ENCODE data around the gene TP73. TPM values are rescaled to one million over a fixed set of nuclear protein-coding genes. Genes with fewer than 3 reads are reported as not detected.

TP73 gene
- total RNA-seq, 5 donors from 2014 or later (not counting 1 experiment from before 2014, with no cell fraction given) = 0.12 to 0.21 (median 0.18) TPM; not detected in 1

DNA sequence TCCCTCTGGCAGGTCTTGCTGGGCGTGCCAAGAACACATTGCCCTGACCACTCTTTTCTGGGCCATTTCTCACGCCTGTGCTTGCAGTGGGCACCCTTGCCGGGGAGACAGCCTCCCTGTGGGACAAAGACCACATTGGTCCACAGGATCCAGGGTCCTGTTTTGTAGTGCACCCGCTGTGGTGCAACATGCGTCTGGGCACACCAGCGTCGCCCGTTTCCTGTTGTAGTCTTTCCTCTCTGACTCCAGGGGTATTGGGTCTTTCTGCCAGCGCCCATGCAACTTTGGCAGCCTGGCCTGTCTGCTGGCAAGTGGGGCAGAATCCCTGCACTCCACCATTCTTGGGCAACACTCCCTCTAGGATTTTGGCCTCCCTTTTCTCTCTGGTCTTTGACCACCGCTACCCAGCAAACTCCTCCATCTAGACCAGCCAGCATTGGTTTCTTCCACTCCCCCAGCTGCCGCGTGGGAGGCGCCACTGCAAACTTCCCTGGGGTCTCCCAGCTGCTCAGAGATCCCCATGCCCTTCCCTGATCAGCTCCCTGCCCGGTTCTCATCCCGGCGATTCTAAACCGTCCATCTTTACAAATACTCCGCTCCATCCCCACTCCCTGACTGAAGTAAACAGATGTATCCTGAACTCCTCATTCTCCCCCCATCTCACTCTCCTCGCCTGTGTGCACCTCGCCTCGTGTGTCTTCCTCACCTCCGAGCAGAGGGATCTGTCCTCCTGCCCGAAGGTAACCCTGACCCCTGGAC, 28.7 kb upstream of the TP73 start:
- ChIA-PET CTCF (interaction anchor here in 1 of 2 donors (0.6 kb wide), 1 partner anchor 155 kb away, joined by 3 read pairs; no protein-coding TSS in a partner anchor), POLR2A (no interaction called here)
- Histone ChIP-seq H3K27me3 (replicated peaks in 1 of 2; ENCODE audit: control insufficient read depth in 2 of 2, extremely low read depth in 1 of 2, insufficient read depth in 2 of 2, low read length in 1 of 2) (peaks cover 0 to 2% of the 10 kb centered on the region in 2 experiments), H3K36me3 (ENCODE audit: control insufficient read depth in 2 of 2, extremely low read depth in 1 of 2, insufficient read depth in 1 of 2, low read length in 1 of 2) (peaks cover 8 to 15% of the 10 kb centered on the region in 2 donors), H3K4me3 (ENCODE audit: control insufficient read depth in 1 of 2, extremely low read depth in 1 of 2, low read length in 1 of 2) (peak overlapping the region; percentile 62 to 68), H3K27ac (ENCODE audit: low read length) (no peak overlapping the region), H3K9me3 (no peaks in the 10 kb centered on the region), H3K4me1 (ENCODE audit: control insufficient read depth in 1 of 2, extremely low read depth in 1 of 2, insufficient read depth in 2 of 2, low read length in 2 of 2) (peaks cover 12 to 43% of the 10 kb centered on the region in 2 experiments)
- ATAC-seq (replicated peaks in 1 of 4) = no peak
- no peaks in the 10 kb centered on the region for H3K9me3 Mint-ChIP-seq
- no peaks in the 10 kb centered on the region for H3K27me3 Mint-ChIP-seq
- peak overlapping the region; percentile 71 to 80 for H3K27ac Mint-ChIP-seq
- H3K4me3 Mint-ChIP-seq = peak overlapping the region; percentile 84 to 99 (median 98)
- H3K4me1 Mint-ChIP-seq = peaks cover 48 to 55% (median 53%) of the 10 kb centered on the region in 3 donors
- WGBS (ENCODE audit: insufficient coverage) = 32% methylated on average over 23 of the region's 23 CpGs
- peaks cover 9% of the 10 kb centered on the region for H3K36me3 Mint-ChIP-seq
- peak in 2 of 35 experiments; percentile 15 to 16 for DNase-seq

DNA sequence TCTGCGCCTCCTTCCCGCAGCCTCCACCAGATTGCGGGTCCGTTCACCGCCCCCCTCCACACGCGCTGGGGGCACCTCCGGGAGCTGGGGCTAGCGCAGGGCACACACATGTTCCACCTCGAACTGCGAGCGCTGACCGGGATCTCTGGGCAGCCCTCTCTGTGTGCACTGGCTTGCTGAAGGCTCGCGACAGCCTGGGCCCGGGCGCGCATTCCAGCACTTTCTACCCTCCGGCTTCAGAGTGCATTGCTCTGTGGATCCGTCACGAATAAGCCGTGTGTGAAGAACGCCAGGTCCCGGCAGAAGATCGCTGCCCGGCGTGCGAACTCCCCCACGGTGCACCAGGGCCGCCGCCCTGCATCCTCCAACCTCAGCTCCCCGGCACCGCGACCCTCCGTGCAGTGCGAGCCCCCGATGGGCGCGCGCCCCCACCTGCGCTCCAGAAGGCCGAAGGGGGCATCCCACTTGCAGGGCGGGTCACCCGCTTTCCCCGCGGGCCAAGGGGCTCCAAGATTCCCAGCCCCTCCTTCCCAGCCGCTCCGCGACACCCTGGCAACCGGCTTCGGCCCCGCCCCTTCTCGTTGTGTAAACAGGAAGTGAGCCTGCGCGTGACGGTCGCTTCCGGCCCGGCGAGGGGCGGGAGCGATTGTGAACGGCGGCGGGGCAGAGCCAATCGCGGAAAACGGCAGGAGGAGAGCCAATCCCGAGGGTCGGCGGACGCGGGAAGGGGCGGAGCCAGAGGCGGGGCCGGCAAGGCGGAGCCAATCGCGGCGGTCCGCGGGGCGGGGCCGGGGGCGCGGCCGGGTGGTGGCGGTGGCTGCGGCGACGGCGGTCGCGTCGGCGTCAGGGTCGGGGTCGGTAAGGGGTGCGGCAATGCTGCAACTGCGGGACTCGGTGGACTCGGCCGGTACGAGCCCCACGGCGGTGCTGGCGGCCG, 27.8 kb upstream of the TP73 start, which contains the start of gene TPRG1L:
Gene TPRG1L, plus strand, starts transcription at position 816 of the 937 bp plus-strand sequence. Its CDS starts 58 bp downstream, at position 874.
- peak within 1 kb of the TSS; percentile 47 for H3K27ac ChIP-seq (ENCODE audit: low read length)
- ATAC-seq (replicated peaks in 1 of 4) (peak; percentile 91 to 95 (median 93)), DNase-seq (peak; percentile 94 to 99 (median 98))
- H3K4me3 ChIP-seq (ENCODE audit: control insufficient read depth in 1 of 2, extremely low read depth in 1 of 2, low read length in 1 of 2) = peak within 1 kb of the TSS; percentile 62 to 68
- peaks cover 9 to 19% of the 10 kb centered on the region in 2 donors for H3K36me3 ChIP-seq (ENCODE audit: control insufficient read depth in 2 of 2, extremely low read depth in 1 of 2, insufficient read depth in 1 of 2, low read length in 1 of 2)
- CTCF ChIA-PET = no interaction called here
- H3K27ac Mint-ChIP-seq = peak within 1 kb of the TSS; percentile 80 to 92
- under 1% methylated on average over 102 of the region's 108 CpGs for WGBS (ENCODE audit: insufficient coverage)
- no peaks in the 10 kb centered on the region for H3K9me3 Mint-ChIP-seq
- peaks cover 42 to 48% (median 47%) of the 10 kb centered on the region in 3 donors for H3K4me1 Mint-ChIP-seq
- H3K4me3 Mint-ChIP-seq = peak within 1 kb of the TSS; percentile 84 to 99 (median 98)
- no peaks in the 10 kb centered on the region for H3K9me3 ChIP-seq
- peaks cover 13% of the 10 kb centered on the region for H3K36me3 Mint-ChIP-seq
- H3K27me3 Mint-ChIP-seq = no peaks in the 10 kb centered on the region
- peaks cover 10 to 35% of the 10 kb centered on the region in 2 experiments for H3K4me1 ChIP-seq (ENCODE audit: control insufficient read depth in 1 of 2, extremely low read depth in 1 of 2, insufficient read depth in 2 of 2, low read length in 2 of 2)
- POLR2A ChIA-PET = no interaction called here
- H3K27me3 ChIP-seq (replicated peaks in 1 of 2; ENCODE audit: control insufficient read depth in 2 of 2, extremely low read depth in 1 of 2, insufficient read depth in 2 of 2, low read length in 1 of 2) = no peaks in the 10 kb centered on the region

DNA sequence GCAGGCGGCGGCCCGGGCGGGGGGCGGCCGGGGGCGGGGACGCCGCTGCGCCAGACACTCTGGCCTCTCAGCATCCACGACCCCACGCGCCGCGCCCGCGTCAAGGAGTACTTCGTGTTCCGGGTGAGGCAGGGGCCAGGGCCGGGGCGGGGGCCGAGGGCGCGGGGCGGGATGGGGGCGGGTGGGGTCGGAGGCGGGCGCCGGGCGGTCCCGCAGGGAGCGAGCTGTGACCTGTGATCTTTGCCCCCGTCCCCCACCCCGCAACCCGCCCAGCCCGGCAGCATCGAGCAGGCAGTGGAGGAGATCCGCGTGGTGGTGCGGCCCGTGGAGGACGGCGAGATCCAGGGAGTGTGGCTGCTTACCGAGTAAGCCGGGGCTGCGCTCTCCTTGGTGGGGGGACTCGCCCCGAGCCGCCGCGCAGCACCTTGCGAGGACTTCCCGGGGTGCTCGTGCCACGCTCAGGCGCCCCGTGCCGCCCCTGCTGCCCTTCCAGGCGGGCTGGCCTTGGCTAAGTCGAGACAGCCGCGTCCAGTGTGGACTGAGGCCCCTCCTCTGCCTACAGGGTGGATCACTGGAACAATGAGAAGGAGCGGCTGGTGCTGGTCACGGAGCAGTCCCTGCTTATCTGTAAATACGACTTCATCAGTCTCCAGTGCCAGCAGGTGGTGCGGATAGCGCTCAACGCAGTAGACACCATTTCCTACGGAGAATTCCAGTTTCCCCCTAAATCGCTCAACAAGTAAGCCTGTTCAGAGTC, 27.0 kb upstream of the TP73 start:
- Histone ChIP-seq H3K4me3 (ENCODE audit: control insufficient read depth in 1 of 2, extremely low read depth in 1 of 2, low read length in 1 of 2) (peak overlapping the region; percentile 50 to 55), H3K4me1 (ENCODE audit: control insufficient read depth in 1 of 2, extremely low read depth in 1 of 2, insufficient read depth in 2 of 2, low read length in 2 of 2) (peaks cover 10 to 34% of the 10 kb centered on the region in 2 experiments), H3K27ac (ENCODE audit: low read length) (no peak overlapping the region), H3K36me3 (ENCODE audit: control insufficient read depth in 2 of 2, extremely low read depth in 1 of 2, insufficient read depth in 1 of 2, low read length in 1 of 2) (peaks cover 18 to 27% of the 10 kb centered on the region in 2 donors), H3K9me3 (no peaks in the 10 kb centered on the region), H3K27me3 (replicated peaks in 1 of 2; ENCODE audit: control insufficient read depth in 2 of 2, extremely low read depth in 1 of 2, insufficient read depth in 2 of 2, low read length in 1 of 2) (no peaks in the 10 kb centered on the region)
- ATAC-seq (replicated peaks in 1 of 4) = peak; percentile 30 to 44 (median 32)
- peak in 22 of 35 experiments; percentile 13 to 55 (median 34) for DNase-seq
- CTCF ChIA-PET = no interaction called here
- peak overlapping the region; percentile 84 to 99 (median 98) for H3K4me3 Mint-ChIP-seq
- H3K36me3 Mint-ChIP-seq = peaks cover 13% of the 10 kb centered on the region
- peaks cover 42 to 45% (median 42%) of the 10 kb centered on the region in 3 donors for H3K4me1 Mint-ChIP-seq
- no peaks in the 10 kb centered on the region for H3K9me3 Mint-ChIP-seq
- H3K27ac Mint-ChIP-seq = peak overlapping the region; percentile 75 to 80
- H3K27me3 Mint-ChIP-seq = no peaks in the 10 kb centered on the region
- 11% methylated on average over 41 of the region's 71 CpGs for WGBS (ENCODE audit: insufficient coverage)
- POLR2A ChIA-PET = no interaction called here

GRCh38 chr1:3626025-3626424, 26.3 kb upstream of the TP73 start:
- CTCF ChIA-PET = no interaction called here
- H3K4me3 ChIP-seq (ENCODE audit: control insufficient read depth in 1 of 2, extremely low read depth in 1 of 2, low read length in 1 of 2) = no peak overlapping the region
- Mint-ChIP-seq H3K36me3 (peaks cover 15% of the 10 kb centered on the region), H3K4me1 (peaks cover 37 to 40% (median 40%) of the 10 kb centered on the region in 3 donors), H3K27ac (peak overlapping the region; percentile 75 to 79), H3K9me3 (no peaks in the 10 kb centered on the region), H3K4me3 (peak overlapping the region; percentile 69 to 99 (median 98)), H3K27me3 (no peaks in the 10 kb centered on the region)
- H3K27ac ChIP-seq (ENCODE audit: low read length) = no peak overlapping the region
- 100% methylated on average over 2 of the region's 4 CpGs for WGBS (ENCODE audit: insufficient coverage)
- peaks cover 10 to 30% of the 10 kb centered on the region in 2 experiments for H3K4me1 ChIP-seq (ENCODE audit: control insufficient read depth in 1 of 2, extremely low read depth in 1 of 2, insufficient read depth in 2 of 2, low read length in 2 of 2)
- peaks cover 20 to 29% of the 10 kb centered on the region in 2 donors for H3K36me3 ChIP-seq (ENCODE audit: control insufficient read depth in 2 of 2, extremely low read depth in 1 of 2, insufficient read depth in 1 of 2, low read length in 1 of 2)
- no peak for ATAC-seq (replicated peaks in 1 of 4)
- H3K9me3 ChIP-seq = no peaks in the 10 kb centered on the region
- DNase-seq = no peak
- POLR2A ChIA-PET = no interaction called here
- H3K27me3 ChIP-seq (replicated peaks in 1 of 2; ENCODE audit: control insufficient read depth in 2 of 2, extremely low read depth in 1 of 2, insufficient read depth in 2 of 2, low read length in 1 of 2) = no peaks in the 10 kb centered on the region

DNA sequence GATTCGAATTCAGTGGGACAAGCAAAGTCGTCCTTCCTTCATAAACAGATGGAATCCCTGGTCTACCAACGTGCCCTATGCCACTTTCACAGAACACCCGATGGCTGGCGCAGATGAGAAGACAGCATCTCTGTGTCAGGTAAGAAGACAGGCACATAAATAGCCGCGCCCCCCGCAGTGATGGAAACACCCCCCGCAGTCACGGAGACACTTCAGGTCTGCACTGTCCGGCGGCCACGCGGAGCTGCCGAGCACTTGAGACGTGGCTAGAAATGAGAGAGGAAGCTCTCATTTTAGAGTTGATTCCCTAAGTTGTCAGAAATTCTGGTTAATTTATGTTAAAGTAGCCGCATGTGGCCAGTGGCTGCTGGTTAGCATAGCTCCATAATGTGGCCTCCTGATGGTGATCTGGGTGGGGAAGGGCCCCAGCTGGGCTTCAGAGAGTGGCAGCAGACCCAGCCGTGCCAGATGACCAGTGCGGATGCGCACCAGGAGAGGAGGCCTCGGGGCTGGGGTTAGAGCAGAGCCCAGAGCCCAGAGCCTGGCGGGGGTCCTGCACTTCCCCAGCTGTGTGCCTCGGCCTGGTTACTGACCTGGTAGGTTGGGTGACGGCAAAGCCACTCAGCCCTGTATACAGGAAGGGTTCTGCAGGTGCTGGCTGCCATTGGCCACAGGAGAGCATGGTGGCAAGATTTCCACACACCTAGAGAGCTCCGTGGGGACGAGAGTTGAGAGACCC, 24.6 kb upstream of the TP73 start:
- Histone ChIP-seq H3K27me3 (replicated peaks in 1 of 2; ENCODE audit: control insufficient read depth in 2 of 2, extremely low read depth in 1 of 2, insufficient read depth in 2 of 2, low read length in 1 of 2) (no peaks in the 10 kb centered on the region), H3K27ac (ENCODE audit: low read length) (no peak overlapping the region), H3K4me3 (ENCODE audit: control insufficient read depth in 1 of 2, extremely low read depth in 1 of 2, low read length in 1 of 2) (no peak overlapping the region), H3K36me3 (ENCODE audit: control insufficient read depth in 2 of 2, extremely low read depth in 1 of 2, insufficient read depth in 1 of 2, low read length in 1 of 2) (peaks cover 22 to 39% of the 10 kb centered on the region in 2 donors), H3K9me3 (no peaks in the 10 kb centered on the region), H3K4me1 (ENCODE audit: control insufficient read depth in 1 of 2, extremely low read depth in 1 of 2, insufficient read depth in 2 of 2, low read length in 2 of 2) (peaks cover 10 to 25% of the 10 kb centered on the region in 2 experiments)
- CTCF ChIA-PET = no interaction called here
- H3K9me3 Mint-ChIP-seq = no peaks in the 10 kb centered on the region
- H3K27me3 Mint-ChIP-seq = no peaks in the 10 kb centered on the region
- DNase-seq = no peak
- peaks cover 15% of the 10 kb centered on the region for H3K36me3 Mint-ChIP-seq
- POLR2A ChIA-PET = interaction anchor here in 1 of 2 donors (0.6 kb wide), 1 partner anchor 124 kb away, joined by 3 read pairs; no protein-coding TSS in a partner anchor
- no peak overlapping the region for H3K4me3 Mint-ChIP-seq
- 95% methylated on average over 24 of the region's 26 CpGs for whole genome bisulfite sequencing (ENCODE audit: insufficient coverage)
- no peak overlapping the region for H3K27ac Mint-ChIP-seq
- no peak for ATAC-seq (replicated peaks in 1 of 4)
- peaks cover 24 to 30% (median 28%) of the 10 kb centered on the region in 3 donors for H3K4me1 Mint-ChIP-seq
